GM18873 (cell line): Measurements from ENCODE around the gene UQCRC1.

Experiments
- ATAC-seq: cut with Tn5 transposase; IDR thresholded peaks from one replicate; pipeline ENCODE4 v1.9.1; 2021; ENCODE audit warnings: mild to moderate bottlenecking, moderate library complexity, moderate number of reproducible peaks; ENCODE audit not compliant: unreplicated experiment, low FRiP score

UQCRC1 gene

GRCh38 chr3:48609088-48610005 lies at the start of gene UQCRC1:
TSS of gene UQCRC1 (minus strand) at chr3:48609646. CDS start at chr3:48609620, 26 bp downstream.
- ATAC-seq = peak; percentile 94

DNA sequence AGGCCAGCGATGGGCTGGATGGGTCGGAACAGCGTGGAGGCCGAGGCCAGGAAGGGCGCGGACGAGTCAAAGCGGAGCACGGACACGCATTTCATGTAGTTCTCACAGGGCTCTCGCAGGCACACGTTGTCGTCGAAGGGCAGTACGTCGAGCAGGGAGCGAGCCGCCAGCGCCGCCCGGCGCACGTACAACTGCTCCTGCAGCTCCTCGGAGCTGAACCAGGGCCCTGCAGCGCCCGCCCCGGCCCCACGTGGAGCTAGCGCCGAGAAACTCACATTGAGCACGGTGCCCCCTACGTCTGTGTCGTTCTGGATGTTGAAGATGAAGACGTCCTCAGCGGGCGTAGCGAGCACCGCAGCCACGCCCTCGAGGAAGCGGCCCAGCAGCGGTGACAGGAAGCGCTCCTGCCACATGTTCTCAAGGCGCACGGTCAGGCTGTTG lies 47.4 kb upstream of the UQCRC1 start:
- ATAC-seq = no peak

DNA sequence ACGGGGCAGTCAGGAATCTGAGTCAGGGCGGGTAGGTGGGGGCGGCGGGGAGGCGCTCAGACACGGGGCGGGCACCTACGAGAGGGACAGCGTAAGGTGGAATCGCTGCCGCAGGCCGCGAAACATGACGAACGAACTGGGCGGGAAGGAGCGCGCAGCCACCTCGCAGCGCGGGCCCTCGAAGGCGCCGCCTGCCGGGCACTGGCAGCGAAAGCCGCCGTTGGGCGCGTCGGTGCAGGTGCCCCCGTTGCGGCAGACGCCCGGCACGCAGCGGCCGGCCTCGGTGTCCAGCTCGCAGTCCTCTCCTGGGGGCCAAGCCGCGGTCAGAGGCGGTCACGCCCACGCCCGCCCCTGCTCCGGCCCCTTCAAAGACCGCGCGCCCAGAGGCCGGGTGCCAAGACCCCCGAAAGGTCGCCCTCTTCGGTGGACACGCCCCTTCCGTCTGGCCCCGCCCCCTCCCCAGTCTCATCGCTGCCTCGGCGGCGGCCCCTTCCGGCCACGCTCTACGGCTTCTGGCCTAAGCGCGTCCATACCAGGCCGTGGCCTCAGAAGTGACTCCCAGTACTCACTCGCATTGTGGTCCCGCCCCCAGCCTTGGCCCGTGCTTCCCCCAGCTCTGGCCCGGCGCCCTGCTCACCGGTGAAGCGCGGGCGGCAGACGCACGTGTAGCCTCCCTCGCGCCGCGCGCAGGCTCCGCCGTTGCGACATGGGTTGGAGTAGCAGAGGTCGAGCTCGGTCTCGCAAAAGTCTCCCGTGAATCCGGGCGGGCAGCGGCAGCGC lies 46.8 kb upstream of the UQCRC1 start:
- peak; percentile 48 for ATAC-seq

- no peak for ATAC-seq
Observed at GRCh38 chr3:48655606-48656005, 46.2 kb upstream of the UQCRC1 start.

DNA sequence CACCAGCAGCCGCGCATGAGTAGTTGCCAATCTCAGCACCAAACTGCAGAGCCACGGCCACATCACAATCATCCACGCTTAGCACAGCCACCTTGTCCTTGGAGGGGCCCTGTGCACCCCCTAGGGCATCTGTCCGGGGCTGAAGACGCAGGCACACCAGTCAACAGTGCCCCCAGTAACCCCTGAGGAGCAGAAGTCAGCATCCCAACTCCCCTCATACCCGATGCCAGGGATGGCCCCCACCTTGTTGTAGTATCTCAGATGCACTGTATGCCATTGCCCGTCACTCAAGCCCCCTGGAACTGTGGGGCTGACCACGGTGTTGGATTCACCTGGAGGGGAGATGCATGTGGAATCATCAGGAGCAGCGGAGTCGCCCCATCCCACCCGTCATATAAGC lies 45.6 kb upstream of the UQCRC1 start:
- no peak for ATAC-seq

DNA sequence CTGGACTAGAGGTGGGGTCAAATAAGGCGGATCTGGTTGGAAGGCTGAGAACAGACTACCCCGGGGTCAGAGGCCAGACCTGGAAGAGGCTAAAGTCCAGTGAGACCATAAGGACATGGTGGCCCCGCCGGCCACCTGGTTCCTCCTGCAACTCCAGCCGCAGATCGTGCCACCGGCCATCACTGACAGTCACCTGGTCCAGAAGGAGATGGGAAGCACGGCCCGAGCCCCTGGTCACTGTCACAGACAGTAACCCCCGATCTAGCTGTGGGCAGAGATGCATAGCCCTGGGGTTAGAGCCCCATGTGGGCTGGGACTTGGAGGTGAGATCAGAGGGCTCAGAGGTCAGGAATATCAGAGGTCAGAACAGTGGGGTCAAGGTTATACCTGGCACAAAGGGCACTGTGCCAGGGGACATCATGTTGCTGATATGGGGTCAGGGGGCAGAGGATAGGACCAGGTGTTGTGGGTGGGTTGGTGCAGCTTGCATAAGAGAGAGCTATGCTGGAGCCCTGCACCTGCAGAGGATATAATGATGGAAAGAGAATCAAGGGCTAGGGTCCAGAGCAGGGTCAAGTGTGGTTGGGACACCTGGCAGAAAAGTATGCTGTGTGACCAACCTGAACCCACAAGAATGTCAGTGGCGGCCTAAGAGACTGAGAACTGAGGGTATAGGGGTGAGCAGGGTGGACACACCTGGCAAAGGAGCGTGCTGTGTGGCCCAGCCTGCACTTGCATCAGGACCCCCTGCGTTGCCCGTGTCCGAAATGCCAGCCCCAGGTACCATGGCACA lies 43.7 kb upstream of the UQCRC1 start:
- no peak for ATAC-seq

DNA sequence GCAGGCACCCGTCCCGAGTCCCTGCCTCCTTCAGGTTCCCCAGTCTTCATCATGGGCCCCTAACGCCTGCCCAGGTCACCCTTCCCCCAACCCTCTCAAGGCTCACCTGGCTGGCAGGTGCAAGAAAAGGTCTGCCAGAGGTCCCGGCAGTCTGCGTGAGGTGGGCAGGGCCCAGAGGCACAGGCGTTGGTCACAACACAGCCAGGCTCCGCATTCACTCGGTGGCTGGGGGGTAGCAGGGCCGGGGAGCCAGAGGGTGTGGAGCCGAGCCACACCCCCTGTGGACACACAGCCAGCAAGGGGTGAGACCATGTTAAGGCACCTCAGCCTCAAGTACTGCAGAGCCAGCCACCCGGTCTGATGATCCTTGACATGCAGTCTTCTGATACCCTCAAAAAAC lies 42.3 kb upstream of the UQCRC1 start:
- ATAC-seq = no peak

- no peak for ATAC-seq
Observed at GRCh38 chr3:48650723-48651122, 41.3 kb upstream of the UQCRC1 start.

- no peak for ATAC-seq
Observed at GRCh38 chr3:48648188-48648850, 38.9 kb upstream of the UQCRC1 start.

DNA sequence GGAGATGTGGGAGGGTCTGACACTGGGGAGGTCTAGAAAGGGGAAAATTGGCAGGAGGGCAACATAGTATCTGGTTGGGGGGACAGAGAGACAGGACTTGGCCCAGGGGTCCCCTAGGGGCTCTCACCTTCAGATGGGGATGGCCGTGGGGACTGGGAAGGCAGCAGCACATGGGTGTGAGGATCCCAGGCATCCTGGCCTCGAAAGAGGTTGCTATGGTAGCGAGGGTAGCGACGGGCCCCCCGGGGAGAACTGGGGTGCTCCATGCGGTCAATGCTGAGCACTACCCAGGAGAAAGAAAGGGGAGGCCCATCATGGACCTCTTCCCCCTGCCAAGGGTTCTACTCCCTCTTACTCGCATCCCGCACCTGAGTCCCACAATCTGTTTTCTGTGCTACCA lies 38.3 kb upstream of the UQCRC1 start:
- no peak for ATAC-seq

GRCh38 chr3:48644898-48645760 lies 35.7 kb upstream of the UQCRC1 start:
- ATAC-seq = no peak

DNA sequence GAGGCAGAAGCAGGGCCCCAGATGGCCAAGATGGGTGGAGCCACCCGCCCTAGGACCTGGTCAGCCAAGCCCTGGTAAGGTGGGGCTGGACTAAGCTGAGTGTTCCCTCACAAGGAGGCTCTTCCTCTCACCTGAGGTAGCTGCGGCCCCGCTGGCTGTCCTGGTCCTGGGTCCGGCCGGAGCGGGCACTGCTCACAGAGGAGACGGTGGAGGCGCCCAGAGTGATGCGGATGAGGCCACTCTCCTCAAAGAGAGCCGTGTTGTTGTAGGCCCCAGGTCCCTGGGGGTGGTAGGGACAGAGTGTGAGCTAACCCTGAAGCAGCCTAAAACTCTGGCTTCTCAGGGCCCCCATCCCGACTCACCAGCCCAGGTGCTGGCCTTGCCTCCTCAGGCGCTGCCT lies 33.2 kb upstream of the UQCRC1 start:
- no peak for ATAC-seq

DNA sequence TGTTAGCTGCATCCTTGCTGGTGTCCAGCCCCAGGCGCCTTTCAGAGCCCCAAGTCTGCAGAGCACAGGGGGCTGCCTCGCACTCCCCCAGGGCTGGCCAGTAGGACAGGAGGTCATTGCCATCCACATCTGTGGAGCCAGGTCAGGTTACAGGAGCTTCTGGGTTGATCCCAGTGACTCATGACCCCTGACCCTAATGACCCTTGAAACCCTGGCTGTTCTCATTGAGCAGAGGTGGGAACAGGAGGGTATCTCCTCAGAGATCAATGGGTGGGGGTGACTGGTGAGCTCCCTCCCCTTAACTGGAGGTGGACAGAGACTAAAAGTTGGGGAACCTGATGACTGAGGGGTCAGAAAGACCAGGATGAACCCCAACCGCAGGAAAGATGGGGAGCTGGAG lies 31.9 kb upstream of the UQCRC1 start:
- no peak for ATAC-seq

GRCh38 chr3:48639944-48640606 lies 30.6 kb upstream of the UQCRC1 start:
- no peak for ATAC-seq

GRCh38 chr3:48637305-48637704 lies 27.9 kb upstream of the UQCRC1 start:
- ATAC-seq = no peak

DNA sequence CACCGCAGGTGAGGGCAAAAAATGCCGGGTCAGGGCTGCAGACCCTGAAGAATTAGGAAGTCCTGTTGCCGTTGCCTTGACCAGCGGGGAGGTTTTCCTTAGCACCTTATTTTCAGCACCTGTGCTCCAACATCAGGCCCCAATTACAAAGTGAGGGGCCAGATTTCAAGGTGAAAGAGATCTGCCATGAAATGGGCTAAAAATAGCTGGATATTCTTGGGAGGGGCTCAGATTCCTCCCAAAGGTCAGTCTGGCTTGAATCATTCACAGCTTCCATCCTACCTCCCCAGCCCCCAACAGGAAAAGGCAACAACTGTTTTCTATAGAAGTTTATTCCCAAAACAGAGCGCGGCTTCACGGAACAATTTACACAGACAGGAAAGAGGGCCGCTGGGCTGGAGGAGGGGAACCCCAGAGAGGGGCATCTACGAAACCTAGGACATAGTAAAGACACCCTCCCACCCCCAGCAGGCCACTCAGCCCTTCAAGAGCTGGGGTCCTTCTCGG lies 26.8 kb upstream of the UQCRC1 start:
- ATAC-seq = no peak

- ATAC-seq = peak; percentile 75
Observed at GRCh38 chr3:48635222-48636021, 26.0 kb upstream of the UQCRC1 start, which contains the start of gene SLC26A6. TSS of gene SLC26A6 (minus strand) at chr3:48635461. CDS start at chr3:48635393, 68 bp downstream.
